Measurements from ENCODE around the gene MPP1. TPM values are rescaled to one million over a fixed set of nuclear protein-coding genes. Genes with fewer than 3 reads are reported as not detected.

MPP1 gene
- total RNA-seq, 6 experiments from 2014 or later: 20.2 to 51.7 (median 32.5) TPM

DNA sequence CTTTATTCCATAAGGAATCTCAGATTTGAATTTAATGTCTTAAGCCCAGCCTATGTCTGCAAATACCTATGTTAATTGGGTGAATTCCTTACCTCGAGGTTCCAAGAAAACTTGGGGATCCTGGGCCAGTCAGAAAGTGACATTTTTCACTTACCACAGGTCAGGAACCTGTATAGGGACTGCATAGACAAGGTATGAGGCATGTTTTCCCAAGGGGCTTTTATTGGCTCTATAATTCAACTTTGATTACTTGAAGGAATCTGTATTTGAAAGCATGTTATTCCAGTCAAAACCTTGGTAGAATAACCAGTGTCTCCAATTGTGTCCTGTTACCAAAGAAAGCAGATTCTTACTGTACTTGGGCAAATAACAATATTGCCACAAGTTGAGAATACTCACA, 8.5 kb upstream of the MPP1 start:
- Histone ChIP-seq H3K4me3 (no peak overlapping the region), H3K27ac (no peak overlapping the region), H3K4me1 (no peaks in the 10 kb centered on the region), H3K9me3 (no peaks in the 10 kb centered on the region), H3K27me3 (no peaks in the 10 kb centered on the region), H3K36me3 (no peaks in the 10 kb centered on the region)
- TF ChIP-seq POLR2A (IDR thresholded peaks at IDR 0.05): no peak
- TF ChIP-seq, protein P1, sequence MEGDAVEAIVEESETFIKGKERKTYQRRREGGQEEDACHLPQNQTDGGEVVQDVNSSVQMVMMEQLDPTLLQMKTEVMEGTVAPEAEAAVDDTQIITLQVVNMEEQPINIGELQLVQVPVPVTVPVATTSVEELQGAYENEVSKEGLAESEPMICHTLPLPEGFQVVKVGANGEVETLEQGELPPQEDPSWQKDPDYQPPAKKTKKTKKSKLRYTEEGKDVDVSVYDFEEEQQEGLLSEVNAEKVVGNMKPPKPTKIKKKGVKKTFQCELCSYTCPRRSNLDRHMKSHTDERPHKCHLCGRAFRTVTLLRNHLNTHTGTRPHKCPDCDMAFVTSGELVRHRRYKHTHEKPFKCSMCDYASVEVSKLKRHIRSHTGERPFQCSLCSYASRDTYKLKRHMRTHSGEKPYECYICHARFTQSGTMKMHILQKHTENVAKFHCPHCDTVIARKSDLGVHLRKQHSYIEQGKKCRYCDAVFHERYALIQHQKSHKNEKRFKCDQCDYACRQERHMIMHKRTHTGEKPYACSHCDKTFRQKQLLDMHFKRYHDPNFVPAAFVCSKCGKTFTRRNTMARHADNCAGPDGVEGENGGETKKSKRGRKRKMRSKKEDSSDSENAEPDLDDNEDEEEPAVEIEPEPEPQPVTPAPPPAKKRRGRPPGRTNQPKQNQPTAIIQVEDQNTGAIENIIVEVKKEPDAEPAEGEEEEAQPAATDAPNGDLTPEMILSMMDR (IDR thresholded peaks at IDR 0.05): no peak
- WGBS (ENCODE audit: insufficient coverage, low coverage, low lambda C conversion rate, missing lambda C conversion rate): 18% methylated on average over 1 of the region's 1 CpG
- intact Hi-C loops (cut with DNase I): no loop called here
- no peak for DNase-seq
- no peak for ATAC-seq

DNA sequence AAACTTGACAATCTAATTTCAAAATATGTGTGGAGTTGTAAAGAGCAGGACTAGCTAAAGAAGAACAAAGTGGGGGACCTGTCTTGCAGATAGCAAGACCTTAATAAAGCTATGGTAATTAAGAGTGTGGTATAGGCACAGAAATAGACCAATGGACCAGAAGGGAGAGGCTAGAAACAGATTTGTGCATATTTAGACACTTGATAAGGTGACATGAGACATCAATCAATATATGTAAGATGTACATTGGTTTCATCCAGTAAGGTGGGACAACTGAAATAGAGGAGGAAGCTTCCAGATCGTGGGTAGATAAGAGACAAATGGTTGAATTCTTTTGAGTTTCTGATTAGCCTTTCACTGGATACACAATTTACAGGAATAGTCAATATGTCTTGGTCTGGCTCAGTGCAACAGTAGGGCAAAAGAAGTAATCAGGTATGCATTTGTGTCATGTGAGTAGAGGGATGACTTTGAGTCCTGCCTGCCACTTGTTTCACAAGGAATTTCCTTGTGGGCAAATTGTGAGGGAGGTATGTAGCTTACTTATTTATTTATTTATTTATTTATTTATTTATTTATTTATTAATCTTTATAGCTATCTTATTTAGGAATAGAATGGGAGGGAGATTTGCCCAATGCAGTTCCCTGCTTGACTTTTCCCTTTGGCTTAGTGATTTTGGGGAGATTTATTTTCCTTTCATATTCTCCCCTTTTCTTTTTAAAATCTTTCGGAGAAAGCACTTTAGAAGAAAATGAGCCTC, 7.2 kb upstream of the MPP1 start:
- no peak for DNase-seq
- Histone ChIP-seq H3K4me1 (no peaks in the 10 kb centered on the region), H3K4me3 (no peak overlapping the region), H3K36me3 (no peaks in the 10 kb centered on the region), H3K27me3 (no peaks in the 10 kb centered on the region), H3K9me3 (no peaks in the 10 kb centered on the region), H3K27ac (no peak overlapping the region)
- no peak for TF ChIP-seq POLR2A (IDR thresholded peaks at IDR 0.05)
- TF ChIP-seq, protein P1 (IDR thresholded peaks at IDR 0.05): no peak
- intact Hi-C loops (cut with DNase I): no loop called here
- ATAC-seq: no peak
- 55% methylated on average over 2 of the region's 2 CpGs for WGBS (ENCODE audit: insufficient coverage, low coverage, low lambda C conversion rate, missing lambda C conversion rate)

DNA sequence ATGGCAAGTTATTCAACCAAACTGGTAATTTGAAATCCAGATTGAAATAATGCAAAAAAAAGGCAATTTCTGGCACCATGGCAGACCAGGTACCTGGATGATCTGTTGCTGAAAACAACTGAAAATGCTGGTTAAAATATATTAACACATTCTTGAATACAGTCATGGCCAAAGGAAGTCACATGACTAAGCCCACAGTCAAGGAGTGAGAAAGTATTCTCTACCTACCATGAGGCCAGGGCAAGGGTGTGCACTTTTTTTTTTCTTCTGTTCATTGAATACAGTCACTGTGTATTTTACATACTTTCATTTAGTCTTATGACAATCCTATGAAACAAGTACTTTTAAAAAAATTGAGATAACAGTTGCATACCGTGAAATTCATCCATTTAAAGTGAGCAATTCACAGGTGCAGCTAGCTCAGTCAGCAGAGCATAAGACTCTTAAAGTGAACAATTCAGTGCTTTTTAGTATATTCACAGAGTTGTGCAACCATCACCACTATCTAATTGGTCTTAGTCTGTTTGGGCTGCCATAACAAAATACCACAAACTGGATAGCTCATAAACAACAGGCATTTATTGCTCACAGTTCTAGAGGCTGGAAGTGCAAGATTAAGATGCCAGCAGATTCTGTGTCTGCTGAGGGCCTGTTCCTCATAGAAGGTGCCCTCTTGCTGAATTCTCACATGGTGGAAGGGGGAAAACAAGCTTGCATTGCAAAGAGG, 4.8 kb upstream of the MPP1 start:
- no peak overlapping the region for H3K27ac ChIP-seq

DNA sequence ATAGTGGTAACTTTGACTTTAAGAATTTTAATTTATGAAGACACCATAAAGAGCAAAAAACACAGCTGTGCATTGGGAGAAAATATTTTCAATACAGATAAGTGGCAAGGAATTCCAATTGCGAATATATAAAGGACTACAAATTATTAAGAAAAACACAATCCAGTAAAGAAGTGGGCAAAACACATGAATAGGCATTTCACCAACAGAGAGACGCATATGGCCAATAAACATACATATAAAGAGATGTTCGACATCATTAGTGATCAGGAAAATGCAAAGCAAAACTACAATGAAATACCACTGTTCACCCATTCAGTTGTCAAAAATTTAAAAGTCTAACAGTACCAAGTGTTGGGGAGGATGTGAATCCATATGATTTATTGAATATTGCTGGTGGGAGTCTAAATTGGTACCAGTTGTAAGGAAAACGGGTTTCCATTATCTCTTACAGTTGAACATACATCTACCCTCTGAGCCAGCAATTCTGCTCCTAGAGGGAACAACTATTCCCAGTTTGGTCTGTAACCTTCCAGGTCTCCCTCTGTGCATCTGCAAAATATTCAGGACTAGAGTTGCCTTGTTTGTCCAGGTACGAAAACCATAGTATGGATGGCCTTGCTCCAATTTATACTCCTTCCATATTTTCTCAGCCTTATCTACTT, 1.7 kb upstream of the MPP1 start:
- WGBS (ENCODE audit: insufficient coverage, low coverage, low lambda C conversion rate, missing lambda C conversion rate): 67% methylated on average over 4 of the region's 5 CpGs
- H3K27ac ChIP-seq: no peak overlapping the region
- H3K36me3 ChIP-seq: no peaks in the 10 kb centered on the region
- intact Hi-C loops (cut with DNase I): no loop called here
- no peak for TF ChIP-seq POLR2A (IDR thresholded peaks at IDR 0.05)
- TF ChIP-seq, protein P1 (IDR thresholded peaks at IDR 0.05): no peak
- no peaks in the 10 kb centered on the region for H3K27me3 ChIP-seq
- H3K4me3 ChIP-seq: no peak overlapping the region
- DNase-seq (no peak), ATAC-seq (no peak)
- H3K4me1 ChIP-seq: peaks cover 0 to 9% (median 2%) of the 10 kb centered on the region in 4 donors
- H3K9me3 ChIP-seq: no peaks in the 10 kb centered on the region

More for the DNA sequence above, 4.8 kb upstream of the MPP1 start:
- no peak for DNase-seq
- Histone ChIP-seq H3K27me3 (no peaks in the 10 kb centered on the region), H3K4me3 (no peak overlapping the region), H3K4me1 (no peaks in the 10 kb centered on the region), H3K36me3 (no peaks in the 10 kb centered on the region), H3K9me3 (no peaks in the 10 kb centered on the region)
- ATAC-seq: no peak
- no peak for TF ChIP-seq POLR2A (IDR thresholded peaks at IDR 0.05)
- TF ChIP-seq, protein P1 (IDR thresholded peaks at IDR 0.05): no peak
- intact Hi-C loops (cut with DNase I): no loop called here
- WGBS (ENCODE audit: insufficient coverage, low coverage, low lambda C conversion rate, missing lambda C conversion rate): 67% methylated on average over 1 of the region's 1 CpG
